ENCODE measurements around the gene STOML1. TPM values are rescaled to one million over a fixed set of nuclear protein-coding genes. Genes with fewer than 3 reads are reported as not detected.

The STOML1 gene, protein sequence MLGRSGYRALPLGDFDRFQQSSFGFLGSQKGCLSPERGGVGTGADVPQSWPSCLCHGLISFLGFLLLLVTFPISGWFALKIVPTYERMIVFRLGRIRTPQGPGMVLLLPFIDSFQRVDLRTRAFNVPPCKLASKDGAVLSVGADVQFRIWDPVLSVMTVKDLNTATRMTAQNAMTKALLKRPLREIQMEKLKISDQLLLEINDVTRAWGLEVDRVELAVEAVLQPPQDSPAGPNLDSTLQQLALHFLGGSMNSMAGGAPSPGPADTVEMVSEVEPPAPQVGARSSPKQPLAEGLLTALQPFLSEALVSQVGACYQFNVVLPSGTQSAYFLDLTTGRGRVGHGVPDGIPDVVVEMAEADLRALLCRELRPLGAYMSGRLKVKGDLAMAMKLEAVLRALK
- total RNA-seq, result 10.4 TPM

DNA sequence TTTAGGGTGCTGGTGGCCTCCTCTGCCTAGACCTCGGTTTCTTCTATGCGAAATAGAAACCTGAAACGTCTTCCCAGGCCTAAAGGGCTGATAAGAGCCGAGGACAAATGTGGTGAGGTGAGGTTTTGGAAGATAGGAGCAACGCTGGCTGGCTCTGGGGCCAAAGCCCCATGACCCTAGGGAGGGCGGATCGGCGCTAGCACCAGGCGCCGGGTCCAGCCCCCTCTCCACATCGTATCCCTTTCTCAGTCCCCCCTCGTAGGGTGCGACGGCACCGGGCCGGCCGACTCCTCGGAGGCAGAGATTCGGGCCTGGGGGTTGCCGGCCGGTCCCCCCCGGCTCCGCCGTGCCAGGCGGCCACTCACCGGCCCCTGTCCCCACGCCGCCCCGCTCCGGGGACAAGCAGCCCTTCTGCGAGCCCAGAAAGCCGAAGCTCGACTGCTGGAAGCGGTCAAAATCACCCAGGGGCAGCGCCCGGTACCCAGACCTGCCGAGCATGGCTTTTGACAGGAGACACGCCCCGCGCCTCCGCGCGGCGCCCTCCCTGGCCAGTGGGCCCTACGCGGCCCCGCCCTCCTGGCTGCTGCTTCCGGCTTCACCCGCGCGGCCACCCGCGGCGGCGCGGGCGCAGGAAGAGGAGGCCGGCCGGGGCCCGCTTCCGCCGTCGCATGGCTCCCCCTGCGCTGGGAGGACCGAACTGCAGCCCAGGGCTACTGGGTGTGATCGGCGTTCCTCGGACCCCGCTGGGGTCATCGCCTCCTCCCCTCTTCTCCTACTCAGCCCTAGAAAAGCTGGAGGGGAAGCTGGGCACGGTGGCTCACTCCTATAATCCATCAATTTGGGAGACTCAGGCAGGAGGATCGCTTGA is at the start of gene STOML1:
Gene STOML1, minus strand, starts transcription at position 570 of the 868 bp plus-strand sequence. Its CDS starts 72 bp downstream, at position 498.
- ATAC-seq, result peak; percentile 81

DNA sequence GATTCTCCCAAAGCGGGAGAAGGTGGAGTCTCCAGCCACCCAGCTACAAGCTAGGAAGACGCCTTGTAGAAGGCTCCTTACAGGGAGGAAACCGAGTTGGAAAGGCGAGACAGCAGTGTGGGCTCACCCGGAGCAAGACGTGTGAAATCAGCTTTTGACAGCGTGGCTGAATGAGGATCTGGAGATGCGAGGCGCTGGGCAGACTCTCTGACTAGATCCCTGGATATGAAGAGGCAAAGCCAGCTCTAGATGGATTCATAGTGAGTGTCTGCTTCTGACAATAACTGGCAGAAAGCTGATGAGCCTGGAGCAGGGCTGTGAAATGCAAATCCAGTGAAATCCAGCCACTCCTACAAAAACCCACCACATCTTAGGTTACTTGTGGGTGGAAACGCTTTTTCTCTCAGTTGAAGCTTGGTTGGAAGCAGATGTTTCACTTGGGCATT is 49.2 kb upstream of the STOML1 start:
- no peak for ATAC-seq

DNA sequence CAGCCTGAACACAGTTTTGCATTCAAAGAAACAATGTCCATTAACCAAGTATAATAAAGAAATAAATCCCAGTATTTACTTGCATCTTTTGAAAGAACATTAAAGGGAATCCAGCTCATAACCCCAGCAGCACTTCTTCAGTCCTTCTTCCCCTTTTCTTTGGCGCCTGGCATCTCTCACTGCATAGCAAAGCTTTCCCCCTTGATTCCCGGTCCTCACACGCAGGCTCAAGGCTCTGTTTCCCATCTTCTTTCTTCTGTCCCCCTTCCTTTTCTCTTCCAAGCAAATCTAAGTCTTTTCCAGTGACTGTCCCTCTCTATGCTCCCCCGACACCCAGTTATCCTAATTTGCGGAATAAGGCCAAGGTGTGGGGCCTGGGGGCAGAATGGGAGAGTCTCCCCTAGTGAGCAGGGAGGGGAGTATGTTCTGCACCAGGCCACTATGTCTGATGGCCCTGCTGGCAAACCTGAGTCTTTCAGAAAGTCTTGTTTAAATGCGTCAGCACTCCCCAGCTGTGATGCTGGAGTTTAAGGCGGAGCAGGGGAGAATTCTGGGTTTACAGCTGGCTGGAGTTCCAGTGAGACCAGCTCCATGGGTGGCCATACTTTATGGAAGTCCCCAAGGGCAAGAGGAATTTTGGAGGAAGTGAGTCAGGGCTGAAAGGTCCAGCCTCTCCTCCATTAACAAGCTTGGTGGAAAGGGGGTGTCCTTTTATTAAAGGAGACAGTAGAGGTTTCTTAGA is 48.2 kb upstream of the STOML1 start:
- ATAC-seq, result no peak

DNA sequence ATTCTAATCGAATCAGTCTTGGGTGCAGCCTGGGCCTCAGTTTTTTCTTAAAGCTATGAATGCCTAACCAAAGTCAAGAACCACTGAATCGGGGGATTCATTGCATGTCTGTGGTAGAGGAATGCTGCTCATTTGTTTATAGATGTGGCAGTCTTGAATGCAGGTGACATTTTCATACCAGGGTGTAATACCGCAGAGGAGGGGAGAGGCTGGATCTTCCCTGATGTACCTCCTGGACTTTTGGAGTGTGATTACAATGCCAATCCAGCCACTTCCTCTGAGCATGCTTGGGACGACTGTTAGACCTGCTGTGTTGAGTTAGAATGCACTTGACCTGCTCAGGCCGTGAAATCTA is 47.5 kb upstream of the STOML1 start:
- ATAC-seq, result no peak

DNA sequence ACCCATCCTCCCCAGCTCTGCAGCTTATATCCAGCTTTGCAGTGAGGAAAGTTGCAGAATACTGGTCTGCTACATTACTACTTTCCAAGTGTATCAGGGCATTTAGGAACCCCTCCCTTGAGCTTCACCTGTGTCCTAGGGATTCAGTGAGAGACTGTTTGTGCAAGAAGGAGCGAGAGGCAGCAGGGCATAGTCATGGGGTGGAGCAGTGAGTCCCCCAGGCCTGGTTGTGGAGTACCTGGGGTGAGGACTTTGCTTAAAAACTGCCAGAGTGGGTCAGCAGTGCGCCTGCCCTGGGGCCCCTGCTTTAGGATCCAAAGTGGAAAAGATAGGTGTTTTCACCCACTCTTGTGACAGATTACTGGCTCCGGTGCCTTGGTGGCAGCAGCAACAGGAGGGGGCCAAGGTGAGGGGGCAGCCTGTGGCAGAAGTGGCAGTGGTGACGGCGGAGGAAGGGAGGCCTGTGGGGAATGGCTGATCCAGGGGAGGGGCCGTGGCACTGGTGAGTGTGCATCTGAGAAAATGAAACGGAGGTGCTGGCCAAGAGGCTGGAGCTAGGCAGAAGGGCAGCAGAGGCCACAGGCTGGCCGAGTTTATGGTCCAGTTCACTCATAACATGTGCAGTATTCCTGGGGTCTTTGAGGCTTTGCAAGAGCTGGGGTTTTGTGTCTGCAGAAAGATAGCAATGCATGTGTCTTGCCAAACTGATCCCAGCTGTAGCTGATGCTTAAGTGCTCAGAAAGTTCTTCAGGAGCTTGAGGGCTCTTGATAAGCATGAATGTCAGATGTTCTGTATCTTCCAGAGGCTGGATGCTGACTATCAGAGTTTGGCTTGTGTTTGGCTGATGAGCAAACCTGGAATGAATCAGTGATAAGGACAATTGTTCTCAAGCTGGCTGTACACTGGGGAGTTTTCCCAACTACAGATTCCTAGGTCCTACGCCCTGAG is 46.9 kb upstream of the STOML1 start:
- no peak for ATAC-seq

DNA sequence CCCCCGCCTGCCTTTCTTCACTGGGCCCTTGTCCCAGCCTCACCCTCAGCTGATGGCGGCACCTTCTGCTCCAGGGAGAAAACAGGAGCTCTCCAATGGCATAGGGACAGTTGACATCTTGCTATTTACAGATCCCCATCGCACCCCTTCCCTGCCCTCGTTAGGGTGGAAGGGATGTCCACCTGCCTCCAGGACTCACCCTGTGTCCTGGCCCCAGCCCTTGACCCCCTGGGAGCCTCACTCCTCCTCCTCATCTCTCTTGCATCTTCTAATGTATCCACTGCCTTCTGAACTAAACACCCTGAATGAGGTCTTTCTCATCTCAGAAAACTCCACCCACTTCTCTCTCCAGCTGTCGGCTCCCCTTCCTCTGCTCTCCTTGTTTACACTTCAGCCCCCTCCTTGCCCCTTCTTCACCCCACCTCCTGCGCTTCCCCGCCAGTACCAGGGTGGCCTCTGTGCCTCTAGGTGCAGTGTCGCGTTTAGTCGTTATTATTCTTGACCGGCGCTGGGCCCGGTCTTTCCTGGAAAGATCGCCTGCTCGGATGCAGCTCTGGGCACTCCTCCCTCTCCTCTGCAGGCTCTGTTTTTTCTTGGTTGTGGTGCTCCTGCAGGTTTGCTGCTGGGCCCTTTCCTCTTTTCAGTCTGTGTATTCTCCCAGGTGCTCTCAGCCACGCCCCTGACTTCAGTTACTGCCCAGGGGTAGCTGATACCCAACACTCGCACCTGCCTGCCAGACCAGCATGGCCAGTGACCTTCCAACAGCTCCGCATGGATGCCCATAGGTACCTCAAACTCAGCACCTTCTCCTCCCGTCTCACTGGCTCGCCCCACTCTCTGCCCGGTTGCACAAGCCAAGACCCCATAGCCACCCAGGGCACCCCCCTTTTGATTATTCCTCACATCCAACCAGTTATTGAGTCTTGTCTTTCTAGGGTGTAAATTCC is 45.3 kb upstream of the STOML1 start:
- no peak for ATAC-seq

DNA sequence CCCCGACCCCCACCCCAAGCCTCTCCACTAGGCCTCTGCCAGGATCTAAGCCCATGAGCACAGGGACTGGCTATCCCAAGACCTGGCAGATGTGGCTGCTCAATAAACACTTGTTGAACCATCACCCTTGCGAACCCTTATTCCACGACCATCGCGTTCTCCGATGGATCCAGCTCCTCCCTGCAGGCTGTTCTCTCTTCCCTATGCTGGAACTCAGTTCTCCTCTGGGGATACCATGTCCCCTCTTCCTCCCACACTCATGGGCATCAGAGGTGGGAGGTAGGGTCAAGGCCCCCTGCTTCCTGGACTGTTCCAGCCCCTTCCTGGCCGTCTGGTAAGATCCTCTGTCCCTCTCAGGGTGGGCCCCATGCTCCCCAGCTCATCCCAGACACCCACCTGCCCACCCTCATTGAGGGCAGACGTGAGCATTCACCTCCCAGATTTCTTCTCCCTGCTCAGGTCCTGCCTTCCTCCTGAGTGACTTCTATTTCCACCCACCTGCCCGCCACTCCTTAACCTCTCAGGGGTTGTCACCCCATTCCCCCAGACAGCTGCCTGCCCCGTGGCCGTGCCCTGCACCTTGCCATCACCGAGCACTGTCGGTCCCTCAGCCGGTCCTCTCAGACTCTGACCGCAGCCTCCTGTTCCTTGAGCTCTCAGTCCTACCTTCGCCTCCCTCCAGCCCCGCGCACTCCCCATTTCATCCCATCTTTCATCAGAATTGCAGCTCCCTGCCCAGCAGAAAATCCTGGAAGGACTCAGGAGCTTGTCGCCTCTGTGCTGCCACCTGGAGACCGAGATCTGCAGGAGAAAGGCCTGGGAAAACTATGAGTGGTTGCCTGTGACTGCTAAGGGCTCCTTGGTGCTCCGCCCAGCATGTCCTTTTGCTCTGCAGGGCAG is 44.4 kb upstream of the STOML1 start:
- ATAC-seq, result no peak

DNA sequence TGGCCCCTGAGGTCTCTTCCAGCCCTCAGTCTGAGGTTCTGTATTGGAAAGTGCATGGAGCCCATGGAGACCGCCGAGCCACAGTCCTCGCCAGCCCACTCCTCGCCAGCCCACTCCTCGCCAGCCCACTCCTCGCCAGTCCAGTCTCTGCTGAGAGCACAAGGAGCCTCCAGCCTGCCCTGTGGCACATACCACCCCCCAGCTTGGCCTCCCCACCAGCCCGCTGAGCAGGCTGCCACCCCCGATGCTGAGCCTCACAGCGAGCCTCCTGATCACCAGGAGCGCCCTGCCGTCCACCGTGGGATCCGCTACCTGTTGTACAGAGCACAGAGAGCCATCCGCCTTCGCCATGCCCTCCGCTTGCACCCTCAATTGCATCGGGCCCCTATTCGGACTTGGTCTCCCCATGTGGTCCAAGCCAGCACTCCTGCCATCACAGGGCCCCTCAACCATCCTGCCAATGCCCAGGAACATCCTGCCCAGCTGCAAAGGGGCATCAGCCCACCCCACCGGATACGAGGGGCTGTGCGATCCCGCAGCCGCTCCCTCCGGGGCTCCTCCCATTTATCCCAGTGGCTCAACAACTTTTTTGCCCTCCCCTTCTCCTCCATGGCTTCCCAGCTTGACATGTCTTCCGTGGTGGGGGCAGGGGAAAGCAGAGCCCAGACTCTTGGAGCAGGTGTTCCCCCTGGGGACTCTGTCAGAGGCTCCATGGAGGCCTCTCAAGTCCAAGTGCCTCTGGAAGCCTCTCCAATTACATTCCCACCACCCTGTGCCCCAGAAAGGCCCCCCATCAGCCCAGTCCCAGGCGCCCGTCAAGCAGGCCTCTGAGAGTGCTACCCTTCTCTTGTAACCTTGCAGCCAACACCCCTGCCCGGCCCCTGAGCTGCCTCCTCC is 43.3 kb upstream of the STOML1 start:
- no peak for ATAC-seq

DNA sequence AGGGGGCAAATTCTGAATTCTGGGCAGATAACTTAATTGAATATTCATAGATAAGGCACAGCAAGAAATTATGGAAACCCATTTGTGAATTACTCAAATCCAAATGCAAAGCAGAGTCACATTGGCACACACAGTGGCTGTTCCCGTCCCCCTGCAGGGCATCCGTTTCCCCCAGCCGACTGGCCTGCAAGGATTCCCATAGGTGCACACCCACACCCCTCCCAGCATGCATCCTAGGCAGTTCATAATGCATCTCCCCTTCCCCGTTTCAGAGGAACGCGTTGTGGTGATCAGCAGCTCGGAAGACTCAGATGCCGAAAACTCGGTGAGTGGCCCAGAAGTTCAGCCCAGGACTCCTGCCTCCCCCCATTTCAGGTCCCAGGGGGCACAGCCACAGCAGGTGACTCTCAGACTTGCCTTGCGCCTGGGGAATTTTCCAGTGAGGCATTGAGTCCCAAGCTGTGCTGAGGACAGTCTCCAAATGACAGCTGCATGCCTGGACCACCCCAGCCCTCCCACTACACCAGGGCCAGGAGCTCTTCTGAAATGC is 42.2 kb upstream of the STOML1 start:
- ATAC-seq, result no peak

DNA sequence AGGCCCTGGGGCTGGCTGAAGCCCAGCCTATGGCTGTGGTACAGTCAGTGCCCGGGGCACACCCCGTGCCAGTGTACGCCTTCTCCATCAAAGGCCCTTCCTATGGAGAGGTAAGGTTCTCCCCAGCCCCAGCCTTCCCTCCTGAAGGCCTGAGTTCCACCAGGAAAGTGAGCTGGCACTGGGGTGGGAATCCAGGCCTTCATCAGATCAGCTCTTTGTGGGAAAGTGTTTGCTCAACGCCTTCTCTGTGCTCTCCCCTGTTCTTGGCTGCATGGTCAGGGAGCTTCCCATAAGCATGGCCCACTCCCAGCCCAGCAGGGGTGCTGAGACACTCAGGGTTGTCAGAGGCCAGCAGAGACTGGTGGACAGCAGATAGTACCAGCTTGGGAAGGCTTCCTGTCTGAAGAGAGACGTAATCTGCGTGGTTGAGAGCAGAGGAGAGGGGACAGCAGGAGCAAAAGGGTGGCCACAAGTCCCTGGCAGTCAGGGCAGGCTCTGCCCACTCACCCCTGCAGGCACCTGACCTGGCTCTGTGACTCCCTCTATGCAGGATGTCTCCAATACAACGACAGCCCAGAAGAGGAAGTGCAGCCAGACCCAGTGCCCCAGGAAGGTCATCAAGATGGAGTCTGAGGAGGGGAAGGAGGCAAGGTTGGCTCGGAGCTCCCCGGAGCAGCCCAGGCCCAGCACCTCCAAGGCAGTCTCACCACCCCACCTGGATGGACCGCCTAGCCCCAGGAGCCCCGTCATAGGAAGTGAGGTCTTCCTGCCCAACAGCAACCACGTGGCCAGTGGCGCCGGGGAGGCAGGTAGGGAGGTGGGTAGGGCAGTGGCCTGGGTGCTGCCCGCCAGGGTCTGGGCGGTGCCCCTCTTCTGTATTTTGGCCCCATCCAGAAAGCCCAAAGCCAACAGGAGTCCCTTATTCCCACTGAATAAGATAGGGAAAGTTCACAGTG is 40.8 kb upstream of the STOML1 start:
- ATAC-seq, result peak; percentile 14

DNA sequence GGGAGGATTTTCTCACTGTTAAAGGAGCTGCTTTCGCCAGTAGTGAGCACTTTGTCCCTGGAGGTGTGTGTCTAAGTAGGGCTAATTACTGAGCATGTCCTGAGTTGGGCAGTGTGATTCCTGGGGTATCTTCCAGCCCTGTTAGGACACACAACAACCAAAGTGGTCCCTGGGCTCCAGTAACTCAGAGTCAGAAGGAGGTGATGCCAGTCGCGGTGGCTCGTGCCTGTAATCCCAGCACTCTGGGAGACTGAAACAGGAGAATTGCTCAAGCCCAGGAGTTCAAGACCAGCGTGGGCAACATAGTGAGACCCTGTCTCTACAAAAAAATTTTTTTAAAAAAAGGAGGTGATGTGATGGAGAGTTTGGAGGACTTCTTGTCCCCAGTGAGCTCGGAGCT is 40.0 kb upstream of the STOML1 start:
- ATAC-seq, result no peak

DNA sequence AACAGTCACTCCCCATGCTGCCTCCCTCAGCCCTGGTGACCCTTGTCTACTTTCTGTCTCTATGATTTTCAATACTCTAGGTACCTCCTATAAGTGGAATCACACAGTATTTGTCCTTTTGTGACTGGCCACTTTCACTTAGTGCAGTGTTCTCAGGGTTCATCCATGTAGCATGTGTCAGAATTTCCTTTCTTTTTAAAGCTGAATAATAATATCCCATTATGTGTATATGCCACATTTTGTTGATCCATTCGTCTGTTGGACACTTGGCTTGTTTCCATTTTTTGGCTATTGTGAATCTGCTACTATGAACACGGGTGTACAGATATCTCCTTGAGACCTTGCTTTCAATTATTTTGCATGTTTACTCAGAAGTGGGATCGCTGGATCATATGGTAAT is 36.6 kb upstream of the STOML1 start:
- ATAC-seq, result no peak

DNA sequence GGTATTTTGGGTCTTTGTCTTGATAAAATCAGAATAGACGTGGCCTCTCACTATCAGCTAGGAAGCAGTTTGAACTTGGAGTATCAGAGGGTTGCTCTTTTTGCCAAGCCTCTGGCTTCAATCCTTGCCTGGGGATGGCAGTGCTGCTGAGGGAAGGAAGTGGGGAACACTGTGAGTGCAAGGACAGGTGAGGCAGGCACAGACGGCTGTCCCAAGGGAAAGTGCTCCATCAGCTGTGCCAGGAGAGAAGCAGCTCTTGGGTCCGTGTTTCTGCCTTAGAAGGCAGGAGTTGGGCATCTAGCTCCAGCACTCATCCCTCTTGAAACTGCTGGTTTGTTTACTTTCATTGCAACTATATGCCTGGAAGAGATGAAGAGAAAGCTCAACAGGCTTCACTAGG is 35.6 kb upstream of the STOML1 start:
- ATAC-seq, result no peak

DNA sequence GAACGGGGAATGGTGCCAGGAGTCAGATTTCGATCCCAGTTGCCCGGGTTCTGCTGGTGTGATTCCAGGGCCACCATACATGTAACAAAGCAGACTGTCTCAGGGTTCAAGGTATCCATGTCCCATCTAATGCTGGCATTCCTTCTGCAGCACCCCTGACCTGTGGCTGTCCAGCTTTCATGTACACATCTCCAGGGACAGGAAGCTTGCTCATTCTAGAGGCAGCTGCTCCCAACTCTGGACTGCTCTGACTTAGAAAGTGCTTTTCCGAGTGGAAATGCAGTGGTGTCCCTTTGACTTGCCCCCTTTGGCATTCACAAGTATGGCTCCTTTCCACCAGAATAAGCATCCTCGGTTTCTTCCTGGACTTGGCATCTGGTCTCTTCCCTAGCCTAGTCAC is 33.3 kb upstream of the STOML1 start:
- ATAC-seq, result peak; percentile 22

DNA sequence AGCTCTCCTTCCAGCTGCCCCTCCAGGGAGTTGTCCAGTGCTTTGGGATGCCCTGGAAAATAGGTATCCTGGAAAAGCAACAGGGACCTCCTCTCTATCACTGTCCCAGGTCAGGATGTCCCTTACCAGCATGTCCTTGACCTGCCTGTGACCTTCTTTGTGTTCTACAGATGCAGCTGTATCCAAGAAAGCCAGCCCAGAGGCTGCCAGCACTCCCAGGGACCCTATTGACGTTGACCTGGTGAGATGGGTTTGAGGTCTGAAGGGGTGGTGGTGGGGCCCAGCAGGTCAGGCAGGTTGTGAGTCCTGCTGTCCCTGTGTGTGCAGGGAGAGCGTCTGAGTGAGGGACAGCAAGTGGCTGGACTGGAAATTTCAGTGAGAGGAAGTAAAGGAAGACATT is 32.6 kb upstream of the STOML1 start:
- no peak for ATAC-seq

DNA sequence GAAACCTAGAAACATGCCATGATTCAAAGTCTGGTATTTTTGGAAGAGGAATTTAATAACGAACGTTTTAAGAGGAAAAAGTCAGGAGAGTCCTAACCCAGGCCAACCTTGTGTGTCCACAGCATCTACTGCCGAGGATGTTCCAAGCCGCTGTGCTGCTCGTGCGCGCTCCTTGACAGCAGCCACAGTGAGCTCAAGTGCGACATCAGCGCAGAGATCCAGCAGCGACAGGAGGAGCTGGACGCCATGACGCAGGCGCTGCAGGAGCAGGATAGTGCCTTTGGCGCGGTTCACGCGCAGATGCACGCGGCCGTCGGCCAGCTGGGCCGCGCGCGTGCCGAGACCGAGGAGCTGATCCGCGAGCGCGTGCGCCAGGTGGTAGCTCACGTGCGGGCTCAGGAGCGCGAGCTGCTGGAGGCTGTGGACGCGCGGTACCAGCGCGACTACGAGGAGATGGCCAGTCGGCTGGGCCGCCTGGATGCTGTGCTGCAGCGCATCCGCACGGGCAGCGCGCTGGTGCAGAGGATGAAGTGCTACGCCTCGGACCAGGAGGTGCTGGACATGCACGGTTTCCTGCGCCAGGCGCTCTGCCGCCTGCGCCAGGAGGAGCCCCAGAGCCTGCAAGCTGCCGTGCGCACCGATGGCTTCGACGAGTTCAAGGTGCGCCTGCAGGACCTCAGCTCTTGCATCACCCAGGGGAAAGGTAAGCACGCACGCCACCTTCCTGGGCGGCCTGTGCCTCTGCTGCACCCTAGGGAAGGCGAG is 30.8 kb upstream of the STOML1 start:
- ATAC-seq, result no peak
